PFSK-1 (cell line): Measurements from ENCODE around the gene CADM2.

Experiments
- FOXP2 ChIP-seq: optimal IDR thresholded peaks from 2 replicates; pipeline ENCODE3; 2011; ENCODE audit warnings: borderline replicate concordance, control low read depth, inconsistent platforms; ENCODE audit not compliant: insufficient read depth; ENCODE audit errors: extremely low read length, extremely low read depth
- POLR2AphosphoS5 ChIP-seq: IDR thresholded peaks from 2 replicates; pipeline ENCODE4 v1.6.1; 2012; ENCODE audit warnings: low read depth, mild to moderate bottlenecking, control low read depth, low read length, moderate library complexity
- SIN3A ChIP-seq: IDR thresholded peaks from 2 replicates; pipeline ENCODE4 v1.6.1; 2012; ENCODE audit warnings: mild to moderate bottlenecking, low read length, moderate library complexity, borderline replicate concordance; ENCODE audit not compliant: insufficient read depth
- TAF1 ChIP-seq: IDR thresholded peaks from 2 replicates; pipeline ENCODE4 v1.6.1; 2012; ENCODE audit warnings: low read length, control low read depth, borderline replicate concordance; ENCODE audit not compliant: insufficient read depth
- TF ChIP-seq, protein P1 (sequence below), 2 experiments: IDR thresholded peaks; 2 replicates each; pipeline versions ENCODE4 v1.6.1 to v1.8.0; 2011 to 2012; ENCODE audit warnings: low read depth in 2 of 2, low read length in 2 of 2, control low read depth in 1 of 2, inconsistent platforms in 1 of 2, mild to moderate bottlenecking in 1 of 2, moderate library complexity in 1 of 2; ENCODE audit not compliant: insufficient read depth in 1 of 2

Gene CADM2

GRCh38 chr3:85482213-85482490 is 523.4 kb downstream of the CADM2 start:
- no peak for TF ChIP-seq SIN3A
- no peak for TF ChIP-seq TAF1
- TF ChIP-seq POLR2AphosphoS5, result no peak
- TF ChIP-seq FOXP2, result no peak
- TF ChIP-seq, protein P1, sequence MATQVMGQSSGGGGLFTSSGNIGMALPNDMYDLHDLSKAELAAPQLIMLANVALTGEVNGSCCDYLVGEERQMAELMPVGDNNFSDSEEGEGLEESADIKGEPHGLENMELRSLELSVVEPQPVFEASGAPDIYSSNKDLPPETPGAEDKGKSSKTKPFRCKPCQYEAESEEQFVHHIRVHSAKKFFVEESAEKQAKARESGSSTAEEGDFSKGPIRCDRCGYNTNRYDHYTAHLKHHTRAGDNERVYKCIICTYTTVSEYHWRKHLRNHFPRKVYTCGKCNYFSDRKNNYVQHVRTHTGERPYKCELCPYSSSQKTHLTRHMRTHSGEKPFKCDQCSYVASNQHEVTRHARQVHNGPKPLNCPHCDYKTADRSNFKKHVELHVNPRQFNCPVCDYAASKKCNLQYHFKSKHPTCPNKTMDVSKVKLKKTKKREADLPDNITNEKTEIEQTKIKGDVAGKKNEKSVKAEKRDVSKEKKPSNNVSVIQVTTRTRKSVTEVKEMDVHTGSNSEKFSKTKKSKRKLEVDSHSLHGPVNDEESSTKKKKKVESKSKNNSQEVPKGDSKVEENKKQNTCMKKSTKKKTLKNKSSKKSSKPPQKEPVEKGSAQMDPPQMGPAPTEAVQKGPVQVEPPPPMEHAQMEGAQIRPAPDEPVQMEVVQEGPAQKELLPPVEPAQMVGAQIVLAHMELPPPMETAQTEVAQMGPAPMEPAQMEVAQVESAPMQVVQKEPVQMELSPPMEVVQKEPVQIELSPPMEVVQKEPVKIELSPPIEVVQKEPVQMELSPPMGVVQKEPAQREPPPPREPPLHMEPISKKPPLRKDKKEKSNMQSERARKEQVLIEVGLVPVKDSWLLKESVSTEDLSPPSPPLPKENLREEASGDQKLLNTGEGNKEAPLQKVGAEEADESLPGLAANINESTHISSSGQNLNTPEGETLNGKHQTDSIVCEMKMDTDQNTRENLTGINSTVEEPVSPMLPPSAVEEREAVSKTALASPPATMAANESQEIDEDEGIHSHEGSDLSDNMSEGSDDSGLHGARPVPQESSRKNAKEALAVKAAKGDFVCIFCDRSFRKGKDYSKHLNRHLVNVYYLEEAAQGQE (IDR thresholded peaks at IDR 0.05; ENCODE audit: insufficient read depth in 1 of 2, low read depth in 2 of 2, low read length in 2 of 2), result no peak

- TF ChIP-seq, protein P1 (IDR thresholded peaks at IDR 0.05; ENCODE audit: insufficient read depth in 1 of 2, low read depth in 2 of 2, low read length in 2 of 2), result no peak
- TF ChIP-seq POLR2AphosphoS5, result no peak
- TF ChIP-seq SIN3A, result no peak
- TF ChIP-seq TAF1, result no peak
- no peak for TF ChIP-seq FOXP2
Measured at GRCh38 chr3:85483986-85484385, 525.2 kb downstream of the CADM2 start.

DNA sequence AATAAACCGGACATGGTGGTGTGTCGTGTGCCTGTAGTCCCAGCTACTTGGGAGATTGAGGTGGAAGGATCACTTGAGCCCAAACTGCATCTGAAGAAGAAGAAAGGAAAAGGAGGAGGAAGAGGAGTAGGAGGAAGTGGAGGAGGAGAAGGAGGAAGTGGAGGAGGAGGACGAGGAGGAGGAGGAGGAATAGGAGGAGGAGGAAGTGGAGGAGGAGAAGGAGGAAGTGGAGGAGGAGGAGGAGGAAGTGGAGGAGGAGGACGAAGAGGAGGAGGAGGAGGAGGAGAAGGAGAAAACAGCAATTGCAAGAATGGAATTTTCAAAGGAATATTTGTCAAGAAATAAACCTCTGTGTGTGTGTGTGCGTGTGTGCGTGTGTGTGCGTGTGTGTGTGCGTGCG is 528.6 kb downstream of the CADM2 start:
- TF ChIP-seq SIN3A (no peak), FOXP2 (no peak), POLR2AphosphoS5 (no peak), TAF1 (no peak)
- TF ChIP-seq, protein P1 (IDR thresholded peaks at IDR 0.05; ENCODE audit: insufficient read depth in 1 of 2, low read depth in 2 of 2, low read length in 2 of 2), result no peak

DNA sequence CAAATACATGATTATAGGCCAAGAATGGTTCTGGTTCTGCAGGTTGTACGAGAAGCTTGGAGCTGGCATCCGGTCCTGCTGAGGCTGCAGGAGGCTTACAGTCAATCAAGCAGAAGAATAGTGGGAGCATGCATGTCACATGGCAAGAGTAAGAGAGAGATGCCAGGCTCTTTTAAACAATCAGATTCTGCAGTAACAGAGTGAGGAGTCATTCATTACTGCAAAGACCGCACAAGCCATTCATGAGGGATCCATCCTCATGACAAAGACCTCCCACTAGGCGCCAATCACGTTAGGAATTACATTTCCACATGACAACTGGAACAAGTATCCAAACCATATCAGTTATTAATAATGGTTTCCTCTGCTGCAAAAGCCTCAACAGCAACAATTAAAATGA is 536.8 kb downstream of the CADM2 start:
- TF ChIP-seq SIN3A (no peak), POLR2AphosphoS5 (no peak), FOXP2 (no peak), TAF1 (no peak)

DNA sequence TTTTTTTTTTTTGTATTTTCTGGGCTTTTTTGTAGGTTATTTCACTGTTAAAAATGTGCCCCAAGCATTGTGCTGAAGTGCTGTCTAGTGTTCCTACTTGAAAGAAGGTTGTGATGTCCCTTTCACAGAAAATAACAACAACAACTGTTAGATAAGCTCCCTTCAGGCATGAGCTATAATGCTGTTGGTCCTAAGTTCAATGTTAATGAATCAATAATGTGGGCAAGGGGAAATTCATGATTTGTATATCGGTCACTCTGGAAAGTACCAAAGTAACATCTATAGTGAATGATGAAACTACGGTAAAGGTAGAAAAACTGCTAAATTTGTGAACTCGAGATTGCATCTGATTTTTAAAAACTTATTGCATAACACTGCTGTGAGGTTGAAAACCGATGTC is 539.4 kb downstream of the CADM2 start:
- TF ChIP-seq SIN3A (no peak), POLR2AphosphoS5 (no peak), TAF1 (no peak), FOXP2 (no peak)
- TF ChIP-seq, protein P1 (IDR thresholded peaks at IDR 0.05; ENCODE audit: insufficient read depth in 1 of 2, low read depth in 2 of 2, low read length in 2 of 2), result no peak
